Hematopoietic multipotent progenitor cell (in vitro differentiated cells): ENCODE measurements around the gene PGBD4. TPM values are rescaled to one million over a fixed set of nuclear protein-coding genes. Genes with fewer than 3 reads are reported as not detected.

Source experiments
- DNase-seq, 3 donors: peaks; one replicate each; pipeline ENCODE4 v3.0.0-alpha.2; 2011 to 2015; ENCODE audit warnings: low read depth in 2 of 3, low spot score in 2 of 3
- total RNA-seq: library from RNA; depleted of rRNA; stranded (reverse); fragments of >200 nt; gene quantifications from one replicate; pipeline ENCODE4 v1.2.3, GENCODE V29; 2012

The PGBD4 gene
- total RNA-seq: 2.2 TPM

DNA sequence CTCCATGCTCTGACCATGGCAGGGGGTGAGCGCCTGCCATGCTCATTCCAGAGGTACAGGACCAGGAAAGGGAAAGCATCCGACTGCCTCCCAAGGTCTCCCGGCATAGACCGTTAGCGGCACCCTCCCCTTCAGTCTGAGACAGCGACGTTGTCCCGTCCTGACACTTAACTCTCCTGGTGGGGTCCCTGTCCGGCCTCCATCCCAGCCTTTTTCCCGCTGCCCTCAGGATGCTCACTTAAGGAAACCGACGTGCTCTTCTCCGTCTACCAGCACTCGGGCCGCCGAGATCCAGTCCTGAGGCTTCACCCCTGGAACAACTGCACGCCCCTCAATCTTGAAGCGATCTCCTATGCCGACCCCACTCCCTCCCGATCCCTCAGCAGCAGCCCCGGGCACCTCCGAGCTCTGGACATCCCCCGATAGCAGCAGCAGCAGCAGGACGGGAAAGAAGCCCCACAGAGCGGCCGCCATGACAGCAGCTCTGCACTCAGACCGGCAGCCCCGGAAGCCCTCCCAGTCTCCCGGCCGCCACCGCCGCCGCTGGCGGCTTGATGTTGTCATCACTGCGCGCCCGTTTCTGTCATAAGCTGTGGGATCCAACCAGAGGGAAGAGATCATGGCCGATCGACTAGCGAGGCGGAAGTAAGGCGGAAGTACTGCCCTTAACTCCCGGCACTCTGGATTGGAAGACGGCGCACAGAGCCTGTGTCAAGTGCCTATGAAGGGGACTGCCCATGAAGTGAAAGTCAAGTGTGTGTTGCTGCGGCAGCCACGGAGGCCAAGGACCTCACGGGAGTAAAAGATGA lies at the start of gene PGBD4, which contains the start of gene EMC7:
TSS of gene PGBD4 (plus strand) at position 718 of the 809 bp plus-strand sequence. CDS start 449 bp downstream, outside the sequence.
TSS of gene EMC7 (minus strand) at position 497 of the 809 bp plus-strand sequence. CDS start at position 474, 23 bp downstream.
- peak; percentile 97 to 99 (median 99) for DNase-seq

DNA sequence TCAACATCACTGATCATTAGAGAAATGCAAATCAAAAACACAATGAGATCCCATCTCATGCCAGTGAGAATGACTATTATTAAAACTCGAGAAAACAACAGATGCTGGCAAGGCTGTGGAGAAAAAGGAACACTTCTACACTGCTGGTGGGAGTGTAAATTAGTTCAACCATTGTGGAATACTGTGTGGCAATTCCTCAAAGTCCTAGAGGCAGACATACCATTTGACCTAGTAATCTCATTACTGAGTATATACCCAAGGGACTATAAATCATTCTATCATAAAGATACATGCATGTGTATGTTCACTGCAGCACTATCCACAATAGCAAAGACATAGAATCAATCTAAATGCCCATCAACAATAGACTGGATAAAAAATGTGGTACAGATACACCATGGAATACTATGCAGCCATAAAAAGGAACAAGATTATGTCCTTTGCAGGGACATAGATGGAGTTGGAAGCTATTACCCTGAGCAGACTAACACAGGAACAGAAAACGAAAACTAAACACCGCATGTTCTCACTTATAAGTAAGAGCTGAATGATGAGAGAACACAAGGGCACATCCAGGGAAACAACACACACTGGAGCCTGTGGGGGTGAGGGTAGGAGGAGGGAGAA lies 47.7 kb upstream of the PGBD4 start:
- no peak for DNase-seq

DNA sequence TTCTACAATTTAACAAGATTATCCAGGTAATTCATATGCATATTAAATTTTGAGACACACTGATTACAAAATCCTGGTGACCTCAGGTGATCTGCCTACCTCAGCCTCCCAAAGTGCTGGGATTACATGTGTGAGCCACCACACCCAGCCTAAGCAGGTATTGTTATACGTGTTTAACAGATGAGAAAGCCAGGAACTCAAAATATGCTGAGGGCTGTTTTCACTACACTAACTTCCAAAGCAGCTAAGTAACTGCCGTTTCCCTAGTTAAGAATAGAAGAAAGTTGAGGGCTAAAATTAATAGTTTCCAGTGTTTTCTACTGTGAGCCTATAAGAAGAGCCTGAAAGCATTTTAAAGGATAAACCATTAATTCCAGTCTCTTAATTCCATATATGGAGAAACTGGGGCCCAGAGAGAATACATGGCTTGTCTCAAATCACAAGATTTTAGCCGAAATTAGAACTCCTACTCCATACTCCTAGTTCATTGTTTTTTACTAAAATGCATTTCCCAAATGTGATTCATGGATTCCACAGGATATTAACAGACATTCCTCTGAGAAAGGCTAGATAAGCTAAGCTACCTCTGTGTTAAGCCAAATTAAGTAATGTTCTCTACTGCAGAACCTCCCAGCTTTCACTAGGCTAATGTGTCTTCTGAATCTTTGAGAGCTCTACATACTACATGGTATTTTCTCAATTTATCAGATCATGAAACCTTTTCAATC lies 45.9 kb upstream of the PGBD4 start:
- DNase-seq: no peak

DNA sequence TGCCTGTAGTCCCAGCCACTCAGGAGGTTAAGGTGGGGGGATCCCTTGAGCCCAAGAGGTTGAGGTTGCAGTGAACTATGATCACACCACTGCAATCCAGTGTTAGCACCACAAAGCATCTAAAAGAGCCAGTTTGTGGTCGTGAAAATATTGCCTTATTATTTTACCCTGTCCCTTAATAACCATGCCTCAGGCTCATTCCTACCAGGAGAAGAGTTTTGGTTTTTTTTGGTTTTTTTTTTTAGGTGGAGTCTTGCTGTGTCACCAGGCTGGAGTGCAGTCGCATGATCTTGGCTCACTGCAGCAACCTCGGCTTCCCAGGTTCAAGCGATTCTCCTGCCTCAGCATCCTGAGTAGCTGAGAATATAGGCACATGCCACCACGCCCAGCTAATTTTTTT lies 45.0 kb upstream of the PGBD4 start:
- no peak for DNase-seq

DNA sequence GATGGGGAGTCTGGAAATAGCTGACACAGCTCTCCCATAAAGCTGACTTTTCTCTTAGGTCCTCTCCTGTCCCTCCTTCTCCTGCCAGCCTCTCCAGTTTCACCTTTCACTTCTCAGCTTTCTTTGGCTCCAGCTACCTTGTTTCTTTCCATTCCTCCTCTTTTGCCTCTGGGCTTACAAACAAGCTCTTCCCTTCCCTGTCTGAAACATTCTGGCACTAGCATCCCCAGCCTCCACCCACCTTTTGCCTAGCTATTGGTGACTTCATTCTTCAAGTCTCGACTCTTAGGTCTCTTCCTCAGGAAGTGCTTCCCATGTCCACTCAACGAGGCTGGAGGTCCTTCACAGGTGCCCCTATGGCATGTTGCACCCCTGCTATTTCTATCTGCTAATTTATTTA lies 42.4 kb upstream of the PGBD4 start:
- no peak for DNase-seq

DNA sequence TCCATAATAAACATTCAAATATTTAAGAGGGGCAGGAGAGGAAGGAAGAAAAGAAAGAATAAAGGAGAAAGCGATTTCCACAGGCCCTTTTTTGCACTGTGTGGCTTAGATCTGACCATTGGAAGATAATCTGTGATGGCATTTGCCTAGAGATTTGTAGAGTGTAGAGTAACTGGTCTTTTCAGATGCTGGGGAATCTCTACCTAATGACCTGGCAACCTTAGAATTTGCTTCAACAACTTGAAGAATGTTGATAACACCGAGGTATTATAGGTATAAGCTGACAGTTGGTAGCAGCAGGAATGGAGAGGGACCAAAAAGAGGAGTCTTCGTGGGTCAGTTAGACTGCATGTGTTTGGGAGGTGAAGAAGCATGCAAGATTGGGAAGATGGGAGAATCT lies 41.9 kb upstream of the PGBD4 start:
- DNase-seq: no peak

DNA sequence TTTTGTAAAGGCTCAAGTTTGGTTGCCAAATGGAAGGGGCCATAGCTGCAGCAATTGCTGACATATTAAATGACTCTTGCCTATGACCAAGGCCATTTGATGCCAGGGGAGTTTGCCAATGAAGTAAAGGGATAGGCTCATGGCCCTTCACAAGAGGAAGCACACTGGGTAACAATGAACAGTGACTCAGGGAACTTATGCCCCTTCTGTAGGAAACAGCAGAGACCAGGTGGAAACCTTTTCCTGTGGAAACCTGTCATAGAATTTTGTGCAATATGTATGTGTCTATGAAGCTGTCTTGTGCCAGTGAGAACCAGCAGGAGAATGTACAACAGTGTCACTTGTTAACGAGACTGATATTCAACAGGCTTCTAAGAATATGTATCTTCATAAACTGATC lies 37.4 kb upstream of the PGBD4 start:
- peak in 1 of 3 donors; percentile 32 for DNase-seq

DNA sequence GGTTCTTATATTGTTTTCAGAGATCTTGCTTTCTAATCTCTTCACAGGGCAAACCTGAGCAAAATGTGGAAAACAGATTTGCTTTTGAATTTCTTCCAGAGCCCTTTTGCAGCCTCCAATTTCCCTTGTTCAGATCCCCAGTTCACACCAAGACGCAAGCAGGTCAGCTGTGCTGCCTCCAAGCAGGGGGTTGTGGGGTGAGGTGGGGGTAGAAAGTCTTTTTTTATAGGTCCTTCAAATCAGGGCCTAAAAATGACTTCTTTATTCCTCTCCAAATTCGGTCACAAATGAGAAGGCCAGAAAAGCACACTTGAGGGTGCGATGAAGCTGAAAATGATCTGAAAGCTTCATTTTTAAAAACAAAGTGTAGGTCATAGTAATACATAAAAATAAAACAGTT lies 36.6 kb upstream of the PGBD4 start:
- DNase-seq: no peak

DNA sequence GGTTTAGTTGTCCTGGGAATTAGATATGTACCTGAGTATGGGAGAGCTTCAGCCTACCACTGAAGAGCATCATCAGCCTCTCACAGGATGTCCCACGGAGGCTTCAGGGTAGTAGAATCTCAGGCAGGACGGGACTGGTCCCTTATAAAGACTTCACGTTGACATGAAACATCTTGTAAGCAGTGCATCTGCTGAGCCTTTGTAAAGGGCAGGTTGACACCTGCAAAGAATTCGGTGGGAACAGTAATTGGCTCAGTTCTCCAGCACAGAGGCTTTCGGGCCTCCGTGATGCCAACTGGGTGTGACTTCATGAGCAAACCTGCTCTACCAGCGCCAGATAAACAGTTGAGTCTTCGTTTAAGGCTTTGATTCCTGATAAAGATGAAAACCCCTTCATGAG lies 35.9 kb upstream of the PGBD4 start:
- DNase-seq: no peak

DNA sequence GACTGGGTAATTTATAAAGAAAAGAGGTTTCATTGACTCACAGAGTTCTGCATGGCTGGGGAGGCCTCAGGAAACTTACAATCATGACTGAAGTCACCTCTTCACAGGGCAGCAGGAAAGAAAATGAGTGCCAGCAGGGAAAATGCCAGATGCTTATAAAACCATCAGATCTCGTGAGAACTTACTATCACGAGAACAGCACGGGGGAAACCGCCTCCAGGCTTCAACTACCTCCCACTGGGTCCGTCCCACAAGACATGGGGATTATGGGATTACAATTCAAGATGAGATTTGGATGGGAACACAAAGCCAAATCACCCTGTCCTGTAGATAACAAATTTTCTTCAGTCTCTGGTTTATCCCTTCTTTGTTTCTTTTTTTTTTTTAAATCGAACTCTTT lies 31.9 kb upstream of the PGBD4 start:
- no peak for DNase-seq

DNA sequence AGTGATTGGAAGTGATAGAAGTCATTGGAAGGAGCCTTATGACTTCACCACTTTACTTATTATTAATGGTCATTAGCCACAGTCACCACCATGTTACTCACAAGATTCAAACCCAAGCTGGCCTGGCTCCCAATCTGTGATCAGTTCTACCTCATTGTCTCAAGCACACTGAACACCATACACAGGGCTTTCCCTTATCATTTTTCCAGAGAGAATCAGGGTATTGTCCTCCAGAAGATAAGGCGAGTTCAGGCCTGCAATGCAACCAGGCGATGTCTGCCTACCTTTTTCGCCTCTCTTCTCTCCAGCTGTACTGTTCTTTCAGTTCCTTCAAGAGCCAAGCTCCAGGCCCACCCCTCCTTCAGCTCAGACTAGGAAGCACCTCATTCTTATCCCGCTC lies 25.1 kb upstream of the PGBD4 start:
- DNase-seq: no peak

DNA sequence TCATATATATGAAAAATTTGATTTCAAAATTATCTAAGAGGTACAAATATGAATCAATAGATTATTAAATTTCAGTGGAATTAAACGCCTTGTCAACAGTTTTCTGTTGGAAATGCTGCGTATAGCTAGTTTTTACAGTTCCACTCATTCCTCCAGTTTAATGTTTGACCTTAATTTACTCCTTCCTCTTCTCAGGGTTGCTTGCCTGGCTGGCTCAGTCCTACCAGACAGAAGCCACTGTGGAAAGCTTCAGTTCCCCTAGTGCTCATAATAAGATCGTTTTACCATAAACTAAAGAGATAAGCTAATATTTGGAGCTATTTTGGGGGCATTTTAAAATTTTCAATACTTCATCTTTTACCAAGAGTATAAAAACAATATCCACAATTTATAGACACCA lies 23.0 kb upstream of the PGBD4 start:
- no peak for DNase-seq

DNA sequence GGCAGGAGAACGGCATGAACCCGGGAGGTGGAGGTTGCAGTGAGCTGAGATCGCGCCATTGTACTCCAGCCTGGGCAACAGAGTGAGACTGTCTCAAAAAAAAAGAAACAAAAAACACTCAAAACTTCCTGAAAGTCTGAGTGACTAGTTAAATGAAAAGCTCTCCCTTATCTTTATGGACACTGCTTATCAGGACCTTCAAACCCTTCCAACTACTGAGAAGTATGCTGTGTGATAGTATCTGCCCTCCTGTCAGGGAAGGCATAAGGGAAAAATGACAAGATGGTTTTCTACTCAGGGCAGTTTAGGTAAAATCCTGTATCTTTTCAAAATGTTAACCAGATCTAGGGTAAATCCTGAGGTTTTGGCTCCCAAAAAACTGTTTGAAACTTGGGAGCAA lies 22.0 kb upstream of the PGBD4 start:
- DNase-seq: no peak

DNA sequence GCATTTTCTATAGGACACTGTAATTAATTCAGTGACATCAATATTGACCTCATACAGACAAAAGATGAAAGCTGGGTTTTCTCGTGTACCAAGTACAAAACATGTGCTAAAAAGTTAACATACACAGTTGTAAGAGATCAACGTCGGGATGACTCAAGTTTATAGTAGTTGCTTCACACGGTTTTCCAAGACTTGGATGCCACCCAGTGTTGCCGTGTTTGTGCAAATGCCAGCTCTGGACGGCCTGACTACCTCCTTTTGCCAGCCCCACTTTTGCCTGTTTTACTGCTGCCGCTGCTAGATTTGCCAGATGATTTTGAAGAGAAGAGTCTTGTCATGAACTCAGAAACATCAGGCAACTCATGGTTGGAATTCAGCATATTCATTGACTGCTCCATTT lies 17.8 kb upstream of the PGBD4 start:
- DNase-seq: no peak

DNA sequence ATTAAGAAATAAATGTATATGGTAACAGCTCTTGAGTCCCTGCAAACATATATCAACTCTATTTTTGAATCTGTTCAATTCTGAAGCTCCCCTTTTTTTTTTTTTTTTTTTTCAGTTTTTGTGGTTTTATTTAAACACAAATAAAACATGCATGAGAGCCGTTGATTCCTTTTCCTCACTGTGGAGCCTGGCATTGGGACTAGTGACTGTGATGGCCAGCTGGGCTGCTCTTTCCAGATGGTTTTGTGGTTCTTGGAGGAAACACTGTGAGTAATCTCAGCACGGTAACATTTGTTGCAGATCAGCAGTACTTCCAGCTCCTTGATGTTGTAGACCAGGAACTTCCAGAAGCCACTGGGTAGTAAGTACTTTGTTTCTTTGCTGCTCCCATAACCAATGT lies 16.1 kb upstream of the PGBD4 start:
- DNase-seq: no peak

DNA sequence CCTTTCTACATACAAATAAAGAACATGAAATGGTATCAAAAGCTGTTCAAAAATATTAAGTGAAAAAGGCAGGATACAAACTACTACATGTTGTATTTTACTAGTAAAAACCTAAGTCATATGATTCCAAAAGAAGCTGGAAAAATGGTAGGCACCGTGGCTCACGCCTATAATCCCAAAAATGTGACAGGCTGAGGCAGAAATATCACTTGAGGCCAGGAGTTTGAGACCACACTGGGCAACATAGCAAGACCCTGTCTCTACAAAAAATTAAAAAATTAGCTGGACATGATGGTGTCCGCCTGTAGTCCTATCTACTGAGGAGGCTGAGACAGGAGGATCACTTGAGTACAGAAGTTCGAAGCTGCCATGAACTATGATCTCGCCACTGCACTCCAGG lies 2.0 kb upstream of the PGBD4 start:
- no peak for DNase-seq

DNA sequence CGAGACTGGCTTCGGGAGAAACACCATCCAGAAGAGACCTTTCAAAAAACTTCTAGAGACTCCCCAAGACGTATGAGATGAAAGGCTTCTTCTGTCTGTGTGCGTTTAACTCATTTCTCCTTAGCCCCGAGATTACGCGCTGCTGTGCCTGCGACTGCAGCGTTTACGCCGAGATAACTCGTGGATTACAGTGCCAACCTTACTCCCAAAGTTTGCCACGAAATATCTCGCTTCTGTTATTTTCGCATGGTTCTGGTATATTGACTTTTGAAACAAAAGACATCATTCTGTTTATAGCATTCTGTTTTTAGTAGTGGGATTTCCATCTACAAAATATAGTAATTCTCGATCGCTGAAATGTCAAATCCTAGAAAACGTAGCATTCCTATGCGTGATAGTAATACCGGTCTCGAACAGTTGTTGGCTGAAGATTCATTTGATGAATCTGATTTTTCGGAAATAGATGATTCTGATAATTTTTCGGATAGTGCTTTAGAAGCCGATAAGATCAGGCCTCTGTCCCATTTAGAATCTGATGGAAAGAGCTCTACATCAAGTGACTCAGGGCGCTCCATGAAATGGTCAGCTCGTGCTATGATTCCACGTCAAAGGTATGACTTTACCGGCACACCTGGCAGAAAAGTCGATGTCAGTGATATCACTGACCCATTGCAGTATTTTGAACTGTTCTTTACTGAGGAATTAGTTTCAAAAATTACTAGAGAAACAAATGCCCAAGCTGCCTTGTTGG lies 467 bp downstream of the PGBD4 start:
- no peak for DNase-seq

DNA sequence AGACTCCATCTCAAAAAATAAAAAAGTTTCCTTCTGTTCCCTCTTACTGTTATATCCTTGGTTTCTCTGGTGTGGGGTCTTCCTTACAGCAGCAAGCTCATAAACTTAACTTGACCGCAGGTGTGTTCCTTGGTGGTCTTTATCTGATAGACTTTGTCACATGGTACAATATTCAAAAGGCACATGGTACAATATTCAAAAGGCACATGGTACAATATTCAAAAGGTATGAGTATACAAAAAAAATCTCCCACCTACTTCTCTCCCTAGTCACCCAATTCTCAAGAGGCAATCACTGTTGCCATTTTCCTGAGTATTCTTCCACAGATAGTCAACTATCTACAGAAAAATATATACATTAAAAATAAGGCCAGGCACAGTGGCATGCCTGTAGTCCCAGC lies 4.5 kb downstream of the PGBD4 start:
- no peak for DNase-seq

DNA sequence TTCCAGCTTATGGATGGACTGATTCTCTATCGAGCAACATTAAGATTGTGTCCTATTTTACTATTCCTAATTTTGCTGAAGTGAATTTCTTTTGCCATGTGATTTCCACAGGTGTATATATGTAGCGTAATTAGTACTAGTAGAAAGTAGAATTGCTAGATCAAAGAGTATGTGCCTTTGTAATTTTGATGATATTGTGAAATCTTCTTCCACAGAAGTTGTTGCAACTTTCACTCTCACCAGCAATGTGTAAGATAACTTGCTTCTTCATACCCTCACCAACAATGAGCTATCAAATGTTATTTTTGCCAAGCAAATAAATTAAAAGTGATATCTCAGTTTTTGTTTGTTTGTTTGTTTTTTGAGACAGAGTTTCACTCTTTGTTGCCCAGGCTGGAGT lies 5.4 kb downstream of the PGBD4 start:
- no peak for DNase-seq

DNA sequence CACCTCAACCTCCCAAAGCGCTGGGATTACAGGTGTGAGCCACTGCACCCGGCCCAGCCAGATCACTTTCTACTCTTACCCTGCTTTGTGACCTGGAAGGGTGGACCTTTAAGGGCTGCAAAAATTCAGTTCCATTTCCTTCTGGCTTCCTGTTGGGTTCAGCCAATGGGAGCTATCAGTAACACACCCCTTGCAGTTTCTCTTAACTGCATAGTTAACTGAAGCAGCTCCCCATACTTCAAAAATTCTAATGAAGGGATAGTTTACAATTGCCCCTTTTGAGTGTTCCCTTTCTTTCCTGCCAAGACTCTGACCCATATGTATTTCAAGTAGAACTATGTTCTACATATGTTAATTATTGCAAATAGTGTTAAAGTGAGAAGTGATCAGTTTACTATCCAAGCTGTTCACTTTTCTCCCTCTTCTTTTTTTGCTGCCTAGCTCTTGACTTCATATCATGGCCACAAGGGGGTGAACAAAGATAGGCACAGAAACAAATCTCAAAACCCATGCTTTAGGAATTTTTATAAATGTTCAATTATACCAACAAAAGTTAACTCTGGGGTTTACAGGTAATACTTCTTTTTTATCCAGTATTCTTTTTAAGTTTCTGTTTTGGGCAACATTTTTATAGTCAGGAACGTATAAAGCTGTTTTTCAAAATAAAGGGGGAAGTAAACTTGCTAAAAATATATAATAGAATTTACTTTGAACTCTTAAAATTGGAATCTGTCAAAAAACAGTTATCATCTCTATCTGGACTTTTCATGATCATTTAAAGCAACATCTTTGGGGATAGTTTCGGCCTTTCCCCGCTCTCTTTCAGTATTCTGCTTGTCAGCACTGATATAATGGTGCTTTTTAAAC lies 8.1 kb downstream of the PGBD4 start:
- DNase-seq: peak in 2 of 3 donors; percentile 38 to 69
